ENCODE measurements around the gene ATP6V0D1.

ATP6V0D1 gene

GRCh38 chr16:67411339-67411738 lies 69.6 kb downstream of the ATP6V0D1 start:
- no peak for TF ChIP-seq POLR2A (IDR thresholded peaks at IDR 0.05; ENCODE audit: extremely low read depth, insufficient read length)
- TF ChIP-seq, protein P1, sequence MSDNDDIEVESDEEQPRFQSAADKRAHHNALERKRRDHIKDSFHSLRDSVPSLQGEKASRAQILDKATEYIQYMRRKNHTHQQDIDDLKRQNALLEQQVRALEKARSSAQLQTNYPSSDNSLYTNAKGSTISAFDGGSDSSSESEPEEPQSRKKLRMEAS (IDR thresholded peaks at IDR 0.05; ENCODE audit: low read depth, low read length), result no peak
- no peak for TF ChIP-seq MYC (IDR thresholded peaks at IDR 0.05; ENCODE audit: low read depth, low read length)
- TF ChIP-seq, protein P2, sequence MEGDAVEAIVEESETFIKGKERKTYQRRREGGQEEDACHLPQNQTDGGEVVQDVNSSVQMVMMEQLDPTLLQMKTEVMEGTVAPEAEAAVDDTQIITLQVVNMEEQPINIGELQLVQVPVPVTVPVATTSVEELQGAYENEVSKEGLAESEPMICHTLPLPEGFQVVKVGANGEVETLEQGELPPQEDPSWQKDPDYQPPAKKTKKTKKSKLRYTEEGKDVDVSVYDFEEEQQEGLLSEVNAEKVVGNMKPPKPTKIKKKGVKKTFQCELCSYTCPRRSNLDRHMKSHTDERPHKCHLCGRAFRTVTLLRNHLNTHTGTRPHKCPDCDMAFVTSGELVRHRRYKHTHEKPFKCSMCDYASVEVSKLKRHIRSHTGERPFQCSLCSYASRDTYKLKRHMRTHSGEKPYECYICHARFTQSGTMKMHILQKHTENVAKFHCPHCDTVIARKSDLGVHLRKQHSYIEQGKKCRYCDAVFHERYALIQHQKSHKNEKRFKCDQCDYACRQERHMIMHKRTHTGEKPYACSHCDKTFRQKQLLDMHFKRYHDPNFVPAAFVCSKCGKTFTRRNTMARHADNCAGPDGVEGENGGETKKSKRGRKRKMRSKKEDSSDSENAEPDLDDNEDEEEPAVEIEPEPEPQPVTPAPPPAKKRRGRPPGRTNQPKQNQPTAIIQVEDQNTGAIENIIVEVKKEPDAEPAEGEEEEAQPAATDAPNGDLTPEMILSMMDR (IDR thresholded peaks at IDR 0.05; ENCODE audit: low read depth, low read length), result no peak
- no peak overlapping the region for H3K4me3 ChIP-seq (ENCODE audit: low read depth, low read length)
- no peak for DNase-seq (ENCODE audit: low read depth)

DNA sequence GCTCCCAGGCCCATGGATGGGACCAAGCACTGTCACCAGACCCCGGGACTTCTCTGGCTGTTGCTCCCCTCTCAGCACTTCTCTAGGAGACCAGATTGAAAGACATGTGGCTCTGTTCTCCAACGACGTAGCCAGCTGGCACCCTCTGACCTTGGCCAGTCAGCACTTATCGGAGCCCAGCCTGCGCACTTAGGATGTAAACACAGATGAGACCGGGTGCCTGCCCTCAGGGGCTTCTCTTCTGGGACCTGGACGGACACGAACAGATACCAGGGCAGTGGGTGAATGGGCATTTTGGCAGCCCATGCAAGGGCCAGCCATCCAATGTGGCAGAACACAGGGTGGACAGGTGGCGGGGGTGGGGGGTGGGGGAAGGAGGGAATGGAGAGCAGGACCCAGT lies 71.3 kb downstream of the ATP6V0D1 start:
- no peak for TF ChIP-seq MYC (IDR thresholded peaks at IDR 0.05; ENCODE audit: low read depth, low read length)
- TF ChIP-seq POLR2A (IDR thresholded peaks at IDR 0.05; ENCODE audit: extremely low read depth, insufficient read length), result no peak
- TF ChIP-seq, protein P2 (IDR thresholded peaks at IDR 0.05; ENCODE audit: low read depth, low read length), result no peak
- TF ChIP-seq, protein P1 (IDR thresholded peaks at IDR 0.05; ENCODE audit: low read depth, low read length), result no peak
- no peak for DNase-seq (ENCODE audit: low read depth)
- no peak overlapping the region for H3K4me3 ChIP-seq (ENCODE audit: low read depth, low read length)

DNA sequence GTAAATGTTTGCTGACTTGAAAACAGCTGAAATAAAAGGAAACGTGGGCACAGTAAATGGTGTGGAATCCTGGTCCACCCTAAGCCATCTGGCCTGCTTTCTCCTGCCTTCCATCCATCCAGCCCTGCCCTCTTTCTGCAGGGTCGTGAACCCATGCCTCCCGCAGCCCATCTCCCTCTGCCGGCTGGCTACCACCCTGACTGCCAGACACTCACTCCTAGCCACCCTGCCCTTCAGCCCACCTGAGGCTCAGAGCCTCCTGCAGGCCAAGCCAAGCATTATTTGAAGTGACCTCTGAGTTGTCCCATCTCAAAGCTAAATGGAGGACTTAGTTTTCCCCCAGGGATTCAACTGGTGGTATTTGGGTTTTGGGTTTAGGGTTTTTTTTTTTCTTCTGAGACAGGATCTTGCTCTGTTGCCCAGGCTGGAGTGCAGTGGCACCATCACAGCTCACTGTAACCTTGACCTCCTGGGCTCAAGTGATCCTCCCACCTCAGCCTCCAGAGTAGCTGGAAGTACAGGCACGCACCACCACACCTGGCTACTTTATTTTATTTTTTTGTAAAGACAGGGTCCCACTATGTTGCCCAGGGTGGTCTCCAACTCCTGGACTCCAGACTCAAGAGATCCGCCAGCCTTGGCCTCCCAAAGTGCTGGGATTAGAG lies 73.0 kb downstream of the ATP6V0D1 start:
- no peak for DNase-seq (ENCODE audit: low read depth)
- TF ChIP-seq POLR2A (IDR thresholded peaks at IDR 0.05; ENCODE audit: extremely low read depth, insufficient read length) (no peak), MYC (IDR thresholded peaks at IDR 0.05; ENCODE audit: low read depth, low read length) (no peak)
- TF ChIP-seq, protein P1 (IDR thresholded peaks at IDR 0.05; ENCODE audit: low read depth, low read length), result no peak
- TF ChIP-seq, protein P2 (IDR thresholded peaks at IDR 0.05; ENCODE audit: low read depth, low read length), result peak; percentile 19
- no peak overlapping the region for H3K4me3 ChIP-seq (ENCODE audit: low read depth, low read length)

DNA sequence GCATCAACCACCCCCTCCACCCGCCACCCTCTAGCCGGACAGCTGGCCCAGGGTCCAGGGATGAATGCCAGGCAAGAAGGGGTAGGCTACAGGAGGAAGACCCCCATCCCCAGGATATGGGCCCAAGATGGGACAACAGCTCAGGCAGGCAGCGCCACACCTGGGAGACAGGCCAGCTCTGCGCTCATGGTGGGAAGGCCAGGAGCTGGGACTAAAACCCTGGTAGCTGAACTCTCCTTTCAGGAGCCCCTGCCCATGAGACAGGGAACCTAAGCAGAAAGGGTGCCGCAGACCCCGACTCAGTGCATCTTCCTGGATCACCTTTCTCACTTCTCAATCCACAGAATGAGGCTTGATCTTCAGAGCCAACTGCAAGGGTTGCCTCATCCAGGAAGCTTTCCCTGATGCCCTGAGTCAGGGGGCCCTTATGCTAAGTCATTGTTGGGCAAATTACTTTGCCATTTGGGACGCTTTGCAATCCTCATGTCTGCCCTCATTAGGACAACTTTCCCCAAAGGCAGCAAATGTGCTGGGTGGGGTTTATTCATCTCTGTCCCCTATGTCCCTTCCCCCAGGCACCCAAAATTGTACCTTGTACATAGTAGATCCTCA lies 73.7 kb downstream of the ATP6V0D1 start:
- no peak overlapping the region for H3K4me3 ChIP-seq (ENCODE audit: low read depth, low read length)
- DNase-seq (ENCODE audit: low read depth), result no peak
- TF ChIP-seq, protein P1 (IDR thresholded peaks at IDR 0.05; ENCODE audit: low read depth, low read length), result no peak
- TF ChIP-seq, protein P2 (IDR thresholded peaks at IDR 0.05; ENCODE audit: low read depth, low read length), result no peak
- TF ChIP-seq POLR2A (IDR thresholded peaks at IDR 0.05; ENCODE audit: extremely low read depth, insufficient read length) (no peak), MYC (IDR thresholded peaks at IDR 0.05; ENCODE audit: low read depth, low read length) (no peak)

GRCh38 chr16:67406111-67406971 lies 74.6 kb downstream of the ATP6V0D1 start:
- TF ChIP-seq MYC (IDR thresholded peaks at IDR 0.05; ENCODE audit: low read depth, low read length), result no peak
- TF ChIP-seq, protein P1 (IDR thresholded peaks at IDR 0.05; ENCODE audit: low read depth, low read length), result no peak
- TF ChIP-seq, protein P2 (IDR thresholded peaks at IDR 0.05; ENCODE audit: low read depth, low read length), result no peak
- TF ChIP-seq POLR2A (IDR thresholded peaks at IDR 0.05; ENCODE audit: extremely low read depth, insufficient read length), result no peak
- DNase-seq (ENCODE audit: low read depth), result no peak
- H3K4me3 ChIP-seq (ENCODE audit: low read depth, low read length), result no peak overlapping the region

Measured in NB4 (cell line).